HG03354 (cell line): ENCODE measurements around the gene SHMT1.
A peak's percentile ranks its signal among the peaks of the same experiment; 100 is the strongest.
"Not testable (repeated sequence)": the region's sequence is repeated elsewhere in the genome, so short reads cannot be mapped to it uniquely, and the experiment has no call there.

Source experiments
- ATAC-seq: cut with Tn5 transposase; IDR thresholded peaks from one replicate; pipeline ENCODE4 v1.9.1; 2021; ENCODE audit warnings: mild to moderate bottlenecking; ENCODE audit not compliant: unreplicated experiment, poor library complexity, severe bottlenecking

The SHMT1 gene

DNA sequence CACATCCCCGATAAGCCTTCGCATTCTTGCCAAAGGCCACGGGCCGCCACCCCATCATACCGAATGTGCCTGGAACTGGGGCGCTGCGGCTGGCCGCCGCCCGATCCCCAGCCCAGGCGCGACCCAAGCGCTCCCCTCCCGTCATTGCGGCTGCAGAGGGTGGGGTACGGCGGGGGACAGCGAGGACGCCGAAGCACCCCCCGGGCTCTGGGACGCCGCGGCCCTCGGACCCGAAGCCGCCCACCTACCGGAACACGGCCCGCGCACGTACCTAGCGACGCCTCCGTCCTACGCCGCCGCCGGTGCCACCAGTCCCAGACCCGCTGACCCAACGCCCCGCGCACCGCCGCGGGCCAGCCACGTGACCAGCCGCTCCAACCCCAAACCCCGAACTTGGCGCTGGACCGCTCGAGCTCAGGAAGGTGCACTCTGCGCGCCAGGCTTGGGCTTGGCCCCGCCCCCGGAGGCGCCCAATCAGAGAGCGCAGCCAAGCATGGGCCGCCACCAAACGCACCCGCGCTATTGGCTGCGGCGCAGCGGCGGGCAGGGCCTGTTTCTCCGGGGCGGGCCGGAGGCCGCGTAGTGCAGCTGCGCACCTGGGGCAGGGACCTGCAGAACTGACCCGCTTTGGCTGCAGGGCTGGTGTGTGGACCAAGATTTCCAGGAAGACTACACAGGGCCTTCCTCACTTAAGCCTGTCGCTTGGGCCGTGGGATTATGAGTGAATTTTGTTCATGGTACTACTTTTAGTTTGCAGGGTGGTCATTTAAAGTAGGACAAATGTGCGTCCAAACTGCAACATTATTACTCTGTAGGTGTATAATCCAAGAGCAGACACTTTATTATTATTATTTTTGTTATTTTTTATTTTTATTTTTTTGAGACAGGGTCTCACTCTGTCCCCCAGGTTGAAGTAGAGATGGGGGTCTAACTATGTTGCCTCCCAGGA lies at the start of gene SHMT1:
Gene SHMT1, minus strand, starts transcription at position 450 of the 949 bp plus-strand sequence. CDS start 7,569 bp downstream, outside the sequence.
- ATAC-seq: peak; percentile 98

GRCh38 chr17:18412001-18412538 lies 48.7 kb upstream of the SHMT1 start:
- ATAC-seq: not testable (repeated sequence)

- ATAC-seq: not testable (repeated sequence)
Measured at GRCh38 chr17:18411377-18411864, 48.1 kb upstream of the SHMT1 start.

DNA sequence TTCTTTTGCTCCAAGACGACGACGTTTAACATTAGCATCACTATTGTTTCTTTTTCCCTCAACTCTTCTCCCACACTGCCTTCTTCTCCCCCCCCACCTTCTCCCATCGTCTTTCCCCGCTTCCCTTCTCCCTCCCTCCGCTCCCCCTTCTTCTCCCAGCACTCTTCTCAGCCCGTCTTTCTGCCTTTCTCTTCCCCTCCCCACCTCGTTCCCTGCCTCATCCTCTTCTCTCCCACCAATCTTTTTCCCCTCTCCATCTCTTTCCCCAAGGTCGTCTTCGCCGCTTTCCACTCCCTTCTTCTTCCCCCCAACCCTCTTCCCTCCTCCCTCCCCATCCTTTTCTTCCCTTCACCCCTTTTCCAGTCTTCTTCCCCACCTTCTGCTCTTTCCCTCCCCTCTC lies 47.4 kb upstream of the SHMT1 start:
- not testable (repeated sequence) for ATAC-seq

DNA sequence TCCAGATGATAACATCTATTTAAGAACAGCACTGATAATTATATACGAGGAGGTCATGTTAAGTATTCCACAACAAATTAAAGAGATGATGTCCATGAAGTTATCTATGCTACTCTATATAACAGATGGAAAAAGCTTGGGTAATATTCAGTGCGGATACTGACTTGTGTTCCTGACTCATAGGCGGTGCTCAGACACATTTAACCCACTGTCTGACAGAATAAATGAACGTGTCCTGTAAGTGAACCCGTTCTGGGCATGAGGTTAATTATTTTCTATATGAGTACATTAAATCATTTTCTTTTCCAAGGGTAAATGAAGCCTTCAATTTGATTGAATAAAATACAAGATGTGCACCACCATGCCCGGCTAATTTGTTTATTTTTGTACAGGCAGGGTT lies 46.0 kb upstream of the SHMT1 start:
- not testable (repeated sequence) for ATAC-seq

- not testable (repeated sequence) for ATAC-seq
Measured at GRCh38 chr17:18408906-18409305, 45.6 kb upstream of the SHMT1 start.

DNA sequence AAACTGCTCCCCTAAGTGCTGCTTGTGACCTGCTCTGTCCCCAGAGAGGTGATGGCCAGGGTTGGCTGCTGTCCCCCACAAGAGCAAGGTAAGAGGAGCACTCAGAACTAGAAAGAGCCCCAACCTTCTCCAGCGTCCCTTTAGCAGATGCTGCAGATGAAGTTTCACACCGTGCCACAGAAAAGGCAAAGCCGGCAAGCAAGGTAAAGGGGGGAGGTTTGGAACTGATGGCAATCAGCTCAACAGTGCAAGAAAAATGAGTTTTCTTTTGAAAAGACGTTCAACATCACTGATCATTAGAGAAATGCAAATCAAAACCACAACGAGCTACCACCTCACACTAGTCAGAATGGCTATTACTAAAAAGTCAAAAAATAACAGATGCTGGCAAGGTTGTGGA lies 40.3 kb upstream of the SHMT1 start:
- ATAC-seq: peak; percentile 89

DNA sequence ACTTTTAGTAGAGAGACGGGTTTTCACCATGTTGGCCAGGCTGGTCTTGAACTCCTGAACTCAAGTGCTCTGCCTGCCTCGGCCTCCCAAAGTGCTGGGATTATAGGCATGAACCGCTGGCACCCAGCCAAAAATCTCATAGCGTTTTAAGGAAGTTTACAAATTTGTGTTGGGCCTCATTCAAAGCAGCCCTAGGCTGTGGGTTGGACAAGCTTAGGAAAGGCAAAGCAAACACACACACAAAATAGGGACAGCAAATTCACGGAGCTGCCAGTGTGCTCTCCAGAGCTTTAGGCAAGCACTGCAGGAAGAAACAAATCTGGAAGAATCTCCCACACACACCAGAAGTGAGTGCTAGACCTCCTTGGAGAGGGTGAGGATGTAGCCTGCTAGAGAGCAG lies 39.8 kb upstream of the SHMT1 start:
- peak; percentile 18 for ATAC-seq

- ATAC-seq: not testable (repeated sequence)
Measured at GRCh38 chr17:18401872-18402590, 38.7 kb upstream of the SHMT1 start.

GRCh38 chr17:18388728-18389127 lies 25.4 kb upstream of the SHMT1 start:
- ATAC-seq: not testable (repeated sequence)

- ATAC-seq: not testable (repeated sequence)
Measured at GRCh38 chr17:18388266-18388665, 24.9 kb upstream of the SHMT1 start.

- not testable (repeated sequence) for ATAC-seq
Measured at GRCh38 chr17:18387583-18387982, 24.2 kb upstream of the SHMT1 start.

- ATAC-seq: not testable (repeated sequence)
Measured at GRCh38 chr17:18384271-18384670, 20.9 kb upstream of the SHMT1 start.

- not testable (repeated sequence) for ATAC-seq
Measured at GRCh38 chr17:18383079-18383481, 19.7 kb upstream of the SHMT1 start.

DNA sequence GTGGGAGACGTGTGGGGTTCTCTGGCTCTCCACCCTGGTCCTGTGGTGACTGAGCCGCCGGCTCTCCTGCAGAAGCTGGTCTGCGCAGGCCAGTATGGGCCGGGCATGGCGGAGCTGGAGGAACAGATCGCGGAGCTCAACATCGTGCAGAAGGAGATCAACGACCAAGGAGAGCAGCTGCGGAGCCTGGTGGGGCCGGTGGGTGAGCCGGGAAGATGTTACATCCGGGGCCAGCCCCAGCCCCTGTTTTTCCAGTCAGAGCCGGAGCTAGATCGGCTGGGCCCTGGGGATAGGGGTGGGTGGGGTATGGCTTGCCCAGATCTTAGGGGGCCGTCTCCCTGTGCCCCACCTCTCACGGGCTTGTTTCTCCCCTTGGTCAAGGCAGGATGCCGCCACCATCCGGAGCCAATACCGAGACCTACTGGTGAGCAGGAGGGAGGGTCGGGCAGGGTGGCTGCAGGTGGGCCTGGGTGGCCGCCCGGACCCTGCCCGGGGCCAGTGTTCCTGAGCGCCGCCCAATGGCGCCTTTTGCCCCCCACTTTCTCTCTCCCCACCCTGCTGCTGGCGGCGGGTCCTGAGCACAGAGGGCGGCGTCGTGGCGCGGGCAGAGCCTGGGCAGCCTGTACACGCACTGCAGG lies 19.2 kb upstream of the SHMT1 start:
- no peak for ATAC-seq

- ATAC-seq: no peak
Measured at GRCh38 chr17:18381953-18382245, 18.5 kb upstream of the SHMT1 start.

DNA sequence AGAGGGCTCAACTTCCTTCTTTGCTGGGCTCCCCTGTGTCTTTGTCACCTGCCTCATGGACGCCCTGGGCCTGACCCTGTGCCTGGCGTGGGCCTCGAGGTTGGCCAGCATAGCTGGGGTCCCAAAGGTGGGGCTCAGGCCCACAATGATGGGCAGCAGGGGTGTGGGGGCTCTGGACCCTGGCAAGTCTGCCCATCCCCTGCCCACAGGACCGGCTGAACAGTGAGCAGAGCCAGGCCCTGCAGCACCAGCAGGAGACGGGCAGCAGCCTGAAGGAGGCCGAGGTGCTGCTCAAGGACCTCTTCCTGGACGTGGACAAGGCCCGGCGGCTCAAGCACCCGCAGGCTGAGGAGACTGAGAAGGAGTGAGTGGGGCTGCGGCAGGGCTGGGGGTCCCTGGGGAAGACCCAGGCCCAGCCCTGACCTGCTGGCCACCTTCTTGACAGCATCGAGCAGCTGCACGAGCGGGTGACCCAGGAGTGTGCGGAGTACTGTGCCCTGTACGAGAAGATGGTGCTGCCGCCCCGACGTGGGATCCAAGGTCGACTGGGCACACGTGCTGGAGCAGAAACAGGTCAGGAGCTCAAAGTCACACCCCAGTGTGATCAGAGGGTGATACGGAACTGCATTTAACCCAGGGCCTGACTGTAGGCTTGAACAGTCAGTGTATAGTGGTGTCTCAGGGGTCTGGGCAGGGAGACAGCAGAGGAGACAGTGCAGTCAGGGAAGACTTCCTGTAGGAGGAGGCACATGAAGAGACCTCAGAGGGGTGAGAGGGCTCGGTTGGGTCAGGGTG lies 18.0 kb upstream of the SHMT1 start:
- ATAC-seq: no peak

- no peak for ATAC-seq
Measured at GRCh38 chr17:18380471-18381157, 17.3 kb upstream of the SHMT1 start.
